Sigmoid colon (tissue), 4 donors: Measurements from ENCODE around the gene AIFM1.

Experiments used
- CTCF ChIP-seq, 4 experiments: fragments of 450-650 bp in 3 of 4; fragments of 200-600 bp in 1 of 4; IDR thresholded peaks; one replicate each; pipeline ENCODE4 v1.5.1; 2016 to 2019; ENCODE audit warnings: antibody characterized with exemption in 4 of 4, mild to moderate bottlenecking in 3 of 4, moderate library complexity in 2 of 4
- EP300 ChIP-seq, 4 donors: sonication (generic); formaldehyde crosslinking; IDR thresholded peaks; one replicate each; pipeline ENCODE4 v1.6.1; 2017; ENCODE audit warnings: antibody characterized with exemption in 4 of 4
- POLR2A ChIP-seq, 2 donors: fragments of 450-650 bp; IDR thresholded peaks; one replicate each; pipeline ENCODE4 v1.6.1; 2016; ENCODE audit warnings: antibody characterized with exemption in 2 of 2, mild to moderate bottlenecking in 2 of 2, moderate library complexity in 2 of 2
- POLR2AphosphoS5 ChIP-seq, 4 donors: sonication (generic); formaldehyde crosslinking; IDR thresholded peaks; one replicate each; pipeline ENCODE4 v1.6.1; 2017; ENCODE audit warnings: antibody characterized with exemption in 4 of 4

GRCh38 chrX:130179170-130179569 lies 13.5 kb upstream of the AIFM1 start:
- no peak for TF ChIP-seq CTCF (IDR thresholded peaks at IDR 0.05)
- no peak for TF ChIP-seq EP300 (IDR thresholded peaks at IDR 0.05)
- TF ChIP-seq POLR2AphosphoS5 (IDR thresholded peaks at IDR 0.05), result no peak
- no peak for TF ChIP-seq POLR2A (IDR thresholded peaks at IDR 0.05)
